Measurements from ENCODE around the gene PTPRD. TPM values are rescaled to one million over a fixed set of nuclear protein-coding genes. Genes with fewer than 3 reads are reported as not detected.

PTPRD gene
- total RNA-seq, 1 donor from 2014 or later, result 139 TPM

DNA sequence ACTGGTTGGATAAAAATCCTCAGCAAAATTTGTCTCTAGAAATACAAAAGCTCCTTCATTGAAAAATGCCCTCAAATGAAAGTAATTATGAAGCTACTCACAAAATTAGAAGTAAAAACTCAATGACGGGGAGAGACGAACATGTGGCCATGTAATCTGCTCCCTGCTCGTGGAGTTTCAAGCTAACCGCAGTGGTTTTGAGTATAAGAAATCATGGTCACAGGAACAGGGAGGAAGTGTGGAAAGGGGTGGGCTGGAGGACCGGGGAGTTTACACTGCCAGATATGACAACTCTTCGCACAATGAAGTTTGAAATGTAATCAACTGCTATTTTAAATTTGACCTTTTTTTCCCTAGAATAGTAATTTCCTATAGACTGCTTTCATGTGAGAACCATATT is 2047.8 kb downstream of the PTPRD start:
- no peaks in the 10 kb centered on the region for H3K36me3 Mint-ChIP-seq (ENCODE audit: low read depth)
- TF ChIP-seq, protein P1, sequence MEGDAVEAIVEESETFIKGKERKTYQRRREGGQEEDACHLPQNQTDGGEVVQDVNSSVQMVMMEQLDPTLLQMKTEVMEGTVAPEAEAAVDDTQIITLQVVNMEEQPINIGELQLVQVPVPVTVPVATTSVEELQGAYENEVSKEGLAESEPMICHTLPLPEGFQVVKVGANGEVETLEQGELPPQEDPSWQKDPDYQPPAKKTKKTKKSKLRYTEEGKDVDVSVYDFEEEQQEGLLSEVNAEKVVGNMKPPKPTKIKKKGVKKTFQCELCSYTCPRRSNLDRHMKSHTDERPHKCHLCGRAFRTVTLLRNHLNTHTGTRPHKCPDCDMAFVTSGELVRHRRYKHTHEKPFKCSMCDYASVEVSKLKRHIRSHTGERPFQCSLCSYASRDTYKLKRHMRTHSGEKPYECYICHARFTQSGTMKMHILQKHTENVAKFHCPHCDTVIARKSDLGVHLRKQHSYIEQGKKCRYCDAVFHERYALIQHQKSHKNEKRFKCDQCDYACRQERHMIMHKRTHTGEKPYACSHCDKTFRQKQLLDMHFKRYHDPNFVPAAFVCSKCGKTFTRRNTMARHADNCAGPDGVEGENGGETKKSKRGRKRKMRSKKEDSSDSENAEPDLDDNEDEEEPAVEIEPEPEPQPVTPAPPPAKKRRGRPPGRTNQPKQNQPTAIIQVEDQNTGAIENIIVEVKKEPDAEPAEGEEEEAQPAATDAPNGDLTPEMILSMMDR (conservative IDR thresholded peaks at IDR 0.05), result no peak
- H3K4me1 Mint-ChIP-seq, result peaks cover 5% of the 10 kb centered on the region
- no peak overlapping the region for H3K27ac Mint-ChIP-seq (ENCODE audit: unreplicated experiment)
- H3K9me3 Mint-ChIP-seq, result no peaks in the 10 kb centered on the region
- H3K4me3 Mint-ChIP-seq, result no peak overlapping the region
- H3K27me3 Mint-ChIP-seq (ENCODE audit: low read depth), result no peaks in the 10 kb centered on the region
- DNase-seq (ENCODE audit: low read depth, low spot score), result no peak

- Mint-ChIP-seq H3K27ac (ENCODE audit: unreplicated experiment) (peak overlapping the region; percentile 15), H3K4me1 (peaks cover 5% of the 10 kb centered on the region), H3K27me3 (ENCODE audit: low read depth) (no peaks in the 10 kb centered on the region), H3K36me3 (ENCODE audit: low read depth) (no peaks in the 10 kb centered on the region), H3K4me3 (no peak overlapping the region), H3K9me3 (no peaks in the 10 kb centered on the region)
- TF ChIP-seq, protein P1 (conservative IDR thresholded peaks at IDR 0.05), result no peak
- DNase-seq (ENCODE audit: low read depth, low spot score), result no peak
Measured at GRCh38 chr9:8560560-8561525, 2052.0 kb downstream of the PTPRD start.

- H3K36me3 Mint-ChIP-seq (ENCODE audit: low read depth), result no peaks in the 10 kb centered on the region
- DNase-seq (ENCODE audit: low read depth, low spot score), result no peak
- TF ChIP-seq, protein P1 (conservative IDR thresholded peaks at IDR 0.05), result no peak
- H3K4me3 Mint-ChIP-seq, result no peak overlapping the region
- peaks cover 9% of the 10 kb centered on the region for H3K4me1 Mint-ChIP-seq
- H3K27me3 Mint-ChIP-seq (ENCODE audit: low read depth), result no peaks in the 10 kb centered on the region
- no peak overlapping the region for H3K27ac Mint-ChIP-seq (ENCODE audit: unreplicated experiment)
- H3K9me3 Mint-ChIP-seq, result no peaks in the 10 kb centered on the region
Measured at GRCh38 chr9:8558176-8558575, 2054.6 kb downstream of the PTPRD start.

- Mint-ChIP-seq H3K36me3 (ENCODE audit: low read depth) (no peaks in the 10 kb centered on the region), H3K4me1 (peaks cover 5% of the 10 kb centered on the region), H3K27me3 (ENCODE audit: low read depth) (no peaks in the 10 kb centered on the region), H3K9me3 (no peaks in the 10 kb centered on the region), H3K4me3 (no peak overlapping the region), H3K27ac (ENCODE audit: unreplicated experiment) (no peak overlapping the region)
- DNase-seq (ENCODE audit: low read depth, low spot score), result no peak
- TF ChIP-seq, protein P1 (conservative IDR thresholded peaks at IDR 0.05), result no peak
Measured at GRCh38 chr9:8555762-8556500, 2056.9 kb downstream of the PTPRD start.

DNA sequence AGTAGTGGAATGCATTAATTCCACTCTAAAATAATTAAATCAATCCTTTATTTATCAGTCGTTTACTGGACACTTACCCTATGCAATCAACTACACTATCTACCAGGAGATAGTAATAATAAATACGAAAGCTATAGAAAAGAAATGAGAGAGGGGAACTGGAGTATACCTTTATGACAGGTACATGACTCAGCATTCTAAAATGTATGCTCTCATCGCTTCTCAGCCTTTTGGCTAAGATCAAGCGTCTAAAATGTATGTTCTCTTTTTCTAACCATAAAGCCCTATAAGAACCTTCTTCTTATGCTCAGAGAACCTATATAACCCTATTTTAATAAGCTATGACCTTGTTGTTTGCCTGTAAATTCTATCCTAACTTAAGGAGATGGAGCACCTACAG is 2059.4 kb downstream of the PTPRD start:
- Mint-ChIP-seq H3K36me3 (ENCODE audit: low read depth) (no peaks in the 10 kb centered on the region), H3K27ac (ENCODE audit: unreplicated experiment) (no peak overlapping the region), H3K27me3 (ENCODE audit: low read depth) (no peaks in the 10 kb centered on the region), H3K9me3 (no peaks in the 10 kb centered on the region), H3K4me1 (peaks cover 4% of the 10 kb centered on the region), H3K4me3 (no peak overlapping the region)
- TF ChIP-seq, protein P1 (conservative IDR thresholded peaks at IDR 0.05), result no peak
- DNase-seq (ENCODE audit: low read depth, low spot score), result no peak

All from neural crest cell (in vitro differentiated cells).